Activated T-cell treated with anti-CD3 and anti-CD28 coated beads, Interleukin-2, amount 50 U/mL, for 72 hours (primary cell): Measurements from ENCODE around the gene TENT5C. TPM values are rescaled to one million over a fixed set of nuclear protein-coding genes. Genes with fewer than 3 reads are reported as not detected.

ENCODE experiments used
- ATAC-seq, 2 donors: fragments of 150-1000 bp; cut with Tn5 transposase; replicated peaks in 1 of 2; 2 replicates each; pipeline ENCODE4 v1.10.0; 2021; ENCODE audit warnings: moderate library complexity in 2 of 2, mild to moderate bottlenecking in 1 of 2
- DNase-seq, 2 donors: peaks; one replicate each; pipeline ENCODE4 v3.0.0; 2021 to 2022; ENCODE audit warnings: mixed read lengths in 1 of 2
- H3K27ac Mint-ChIP-seq: one replicate; pipeline ENCODE4 v1.8.0; 2022; ENCODE audit warnings: mild to moderate bottlenecking, moderate library complexity, mixed read lengths
- H3K27me3 Mint-ChIP-seq: one replicate; pipeline ENCODE4 v1.8.0; 2022; ENCODE audit warnings: low read depth, mixed read lengths
- H3K36me3 Mint-ChIP-seq, 2 donors: one replicate each; pipeline ENCODE4 v1.8.0; 2022; ENCODE audit warnings: mixed read lengths in 2 of 2, mild to moderate bottlenecking in 1 of 2; ENCODE audit not compliant: insufficient read depth in 2 of 2
- H3K4me1 Mint-ChIP-seq: one replicate; pipeline ENCODE4 v1.8.0; 2022; ENCODE audit warnings: low read depth, mixed read lengths
- H3K4me3 Mint-ChIP-seq, 2 donors: one replicate each; pipeline ENCODE4 v1.8.0; 2022; ENCODE audit warnings: mild to moderate bottlenecking in 2 of 2, mixed read lengths in 2 of 2, moderate library complexity in 2 of 2
- H3K9me3 Mint-ChIP-seq, 2 donors: one replicate each; pipeline ENCODE4 v1.8.0; 2022; ENCODE audit warnings: mixed read lengths in 2 of 2
- total RNA-seq, 2 donors: library from RNA; stranded (reverse); gene quantifications; one replicate each; pipeline ENCODE4 v1.2.3, GENCODE V29; 2022

Gene TENT5C
- total RNA-seq, 2 donors from 2014 or later, result 22.5 to 36.3 TPM

DNA sequence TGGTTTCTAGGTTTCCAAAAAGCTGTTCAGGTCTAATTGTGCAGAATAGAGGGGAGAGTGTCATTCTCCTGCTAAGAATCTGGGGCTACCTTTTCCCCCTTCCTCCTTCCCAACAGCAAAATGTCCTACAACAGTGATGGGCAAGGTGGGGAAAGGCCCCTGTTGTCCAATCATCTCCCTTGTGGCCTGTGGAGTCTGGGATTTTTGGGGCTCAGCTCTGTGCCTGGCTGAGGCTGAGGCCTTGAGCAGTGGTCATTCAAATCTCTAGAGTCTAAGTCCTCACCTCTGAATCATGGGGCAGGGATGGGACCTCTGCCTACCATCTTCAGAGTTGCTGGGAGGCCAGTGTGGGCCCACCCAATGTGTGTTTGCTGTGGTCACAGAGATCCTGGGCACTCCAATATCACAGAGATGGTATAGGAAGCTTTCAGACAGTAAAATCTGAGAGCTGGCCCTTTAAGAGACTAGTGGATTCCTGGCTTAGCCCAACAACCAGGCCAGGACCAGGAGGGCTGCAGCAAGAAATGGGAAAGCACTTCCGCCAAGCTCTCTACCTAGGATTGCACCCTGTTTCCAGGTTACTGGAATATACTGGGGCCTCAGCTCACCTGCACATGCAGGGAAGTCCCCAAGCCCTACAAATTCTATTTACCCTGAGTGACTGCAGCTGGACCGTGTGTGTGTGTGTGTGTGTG lies 28.5 kb upstream of the TENT5C start:
- Mint-ChIP-seq H3K36me3 (no peaks in the 10 kb centered on the region), H3K9me3 (no peaks in the 10 kb centered on the region), H3K4me1 (peaks cover 20% of the 10 kb centered on the region), H3K27ac (no peak overlapping the region), H3K27me3 (no peaks in the 10 kb centered on the region), H3K4me3 (no peak overlapping the region)
- ATAC-seq (no peak), DNase-seq (no peak)

DNA sequence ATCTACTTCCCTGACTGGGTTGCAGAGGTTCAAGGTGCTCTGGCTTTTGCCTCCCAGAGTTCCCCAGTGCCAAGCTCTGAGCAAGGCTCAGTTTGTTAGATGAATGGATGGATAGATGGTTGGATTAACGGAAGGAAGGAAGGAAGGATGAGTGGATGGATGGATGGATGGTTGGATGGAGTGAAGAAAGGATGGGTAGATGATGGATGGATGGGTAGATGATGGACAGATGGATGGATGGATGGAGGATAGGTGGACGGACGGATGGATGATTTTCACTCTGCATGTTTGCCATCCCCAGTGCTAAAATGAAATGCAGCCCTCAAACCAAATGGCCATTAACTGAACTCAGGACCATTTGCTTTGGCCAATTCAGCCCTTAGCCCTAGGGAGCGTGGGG lies 27.4 kb upstream of the TENT5C start:
- Mint-ChIP-seq H3K27me3 (no peaks in the 10 kb centered on the region), H3K9me3 (peaks cover 0 to 2% of the 10 kb centered on the region in 2 donors), H3K4me3 (no peak overlapping the region), H3K27ac (no peak overlapping the region), H3K4me1 (peaks cover 9% of the 10 kb centered on the region), H3K36me3 (no peaks in the 10 kb centered on the region)
- DNase-seq, result no peak
- ATAC-seq, result no peak

DNA sequence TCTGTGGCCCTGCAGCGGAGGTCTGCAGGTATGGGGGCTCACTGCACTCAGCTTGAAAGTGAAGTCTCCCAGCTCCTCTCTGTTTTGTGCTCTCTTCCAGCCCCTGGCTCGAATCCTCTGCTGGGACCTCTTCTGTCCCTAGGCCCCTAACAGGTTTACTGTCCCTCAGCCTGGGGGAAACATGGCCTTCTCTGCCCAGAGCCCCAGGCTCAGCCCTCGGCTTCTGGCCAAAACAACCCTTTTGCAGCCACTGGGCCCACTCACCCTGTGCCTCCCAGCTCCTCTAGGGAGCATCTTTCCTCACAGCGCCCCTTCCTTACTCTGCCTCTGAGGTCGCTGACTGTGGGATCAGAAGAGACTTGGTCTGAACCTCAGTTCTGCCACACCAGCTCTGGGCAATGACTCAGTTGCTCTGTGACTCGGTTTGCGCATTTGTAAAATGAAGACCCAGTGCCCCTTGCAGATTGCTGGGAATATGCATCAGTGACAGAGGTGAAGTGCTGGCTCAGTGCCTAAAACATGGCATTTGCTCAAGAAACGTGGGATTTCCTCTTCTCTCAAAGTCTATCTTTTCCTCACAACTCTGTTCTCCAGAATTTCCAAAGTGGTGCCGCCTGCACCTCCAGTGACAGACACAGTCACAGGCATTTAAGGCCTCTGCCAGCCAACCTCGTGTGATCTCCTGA lies 26.5 kb upstream of the TENT5C start:
- DNase-seq (no peak), ATAC-seq (no peak)
- H3K27ac Mint-ChIP-seq, result no peak overlapping the region
- no peak overlapping the region for H3K4me3 Mint-ChIP-seq
- no peaks in the 10 kb centered on the region for H3K36me3 Mint-ChIP-seq
- no peaks in the 10 kb centered on the region for H3K4me1 Mint-ChIP-seq
- no peaks in the 10 kb centered on the region for H3K27me3 Mint-ChIP-seq
- peaks cover 0 to 2% of the 10 kb centered on the region in 2 donors for H3K9me3 Mint-ChIP-seq

DNA sequence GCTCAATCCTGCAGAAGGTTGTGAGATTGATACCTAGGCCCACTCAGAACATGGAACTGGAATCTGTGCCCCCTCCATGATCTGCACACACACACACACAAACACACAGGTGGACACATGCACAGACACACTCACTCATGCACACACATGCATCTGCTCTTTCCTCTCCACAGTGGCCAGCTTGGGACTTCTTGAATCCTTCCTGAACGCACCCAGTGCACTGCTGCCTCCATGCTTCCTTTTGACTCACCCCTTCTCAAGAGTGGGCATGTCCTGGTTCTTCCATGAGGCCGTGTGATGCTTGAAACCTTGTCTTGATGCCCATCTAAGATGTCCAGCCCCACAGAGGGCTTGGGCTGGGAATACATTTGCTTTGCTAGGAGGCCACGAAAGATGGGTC lies 25.4 kb upstream of the TENT5C start:
- ATAC-seq (no peak), DNase-seq (no peak)
- H3K4me1 Mint-ChIP-seq, result no peaks in the 10 kb centered on the region
- H3K27me3 Mint-ChIP-seq, result no peaks in the 10 kb centered on the region
- peaks cover 0 to 2% of the 10 kb centered on the region in 2 donors for H3K9me3 Mint-ChIP-seq
- no peak overlapping the region for H3K4me3 Mint-ChIP-seq
- no peaks in the 10 kb centered on the region for H3K36me3 Mint-ChIP-seq
- H3K27ac Mint-ChIP-seq, result no peak overlapping the region

DNA sequence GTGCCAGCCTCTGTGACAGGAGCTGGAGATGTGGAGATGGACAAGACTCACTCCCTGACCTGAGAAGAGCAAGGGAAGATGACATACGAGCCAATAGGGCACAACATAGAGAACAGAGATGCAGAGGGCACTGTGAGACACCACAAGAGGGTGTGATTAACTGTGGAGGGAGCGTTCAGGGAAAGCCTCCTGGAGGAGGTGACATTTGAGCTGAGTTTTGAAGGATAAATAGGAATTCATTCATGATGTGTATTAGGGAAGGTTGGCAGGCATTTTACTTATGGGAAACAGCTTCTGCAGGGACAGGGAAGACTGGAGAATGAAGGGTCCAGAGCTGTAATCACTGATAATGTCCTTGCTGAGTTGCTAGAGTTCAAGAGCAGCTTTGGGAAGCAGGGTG lies 25.0 kb upstream of the TENT5C start:
- Mint-ChIP-seq H3K4me1 (no peaks in the 10 kb centered on the region), H3K9me3 (peaks cover 0 to 2% of the 10 kb centered on the region in 2 donors), H3K27ac (no peak overlapping the region), H3K27me3 (no peaks in the 10 kb centered on the region), H3K4me3 (no peak overlapping the region), H3K36me3 (no peaks in the 10 kb centered on the region)
- DNase-seq, result no peak
- no peak for ATAC-seq

DNA sequence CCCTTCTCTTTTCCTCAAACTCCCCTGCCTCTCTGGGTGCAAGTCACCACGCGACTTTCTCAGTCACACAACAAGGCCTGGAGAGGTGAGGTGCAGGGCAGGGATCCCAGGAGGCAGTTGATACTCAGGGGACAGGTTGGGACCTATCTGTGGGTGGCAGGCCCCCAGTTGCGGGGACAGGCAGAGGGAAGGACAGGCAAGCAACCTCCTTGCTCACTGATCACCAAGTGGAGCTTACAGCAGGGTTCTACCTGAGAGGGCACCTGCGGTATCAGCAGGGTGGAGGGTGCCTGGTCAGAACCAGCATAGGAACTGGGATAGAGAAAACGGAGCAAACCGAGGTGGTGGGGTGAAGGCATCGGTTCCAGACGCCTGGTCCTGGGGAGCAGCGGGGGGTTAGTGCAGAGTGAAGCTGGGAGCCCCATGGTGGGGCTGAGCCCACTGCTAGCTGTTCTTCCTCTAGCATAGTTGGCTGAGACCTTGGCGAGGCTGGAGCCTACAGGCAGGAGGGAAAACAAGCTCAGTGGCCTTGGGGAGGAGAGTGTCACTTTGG lies 24.4 kb upstream of the TENT5C start:
- H3K27ac Mint-ChIP-seq, result no peak overlapping the region
- ATAC-seq (no peak), DNase-seq (no peak)
- H3K9me3 Mint-ChIP-seq, result peaks cover 0 to 2% of the 10 kb centered on the region in 2 donors
- no peaks in the 10 kb centered on the region for H3K36me3 Mint-ChIP-seq
- H3K4me3 Mint-ChIP-seq, result no peak overlapping the region
- no peaks in the 10 kb centered on the region for H3K4me1 Mint-ChIP-seq
- no peaks in the 10 kb centered on the region for H3K27me3 Mint-ChIP-seq

DNA sequence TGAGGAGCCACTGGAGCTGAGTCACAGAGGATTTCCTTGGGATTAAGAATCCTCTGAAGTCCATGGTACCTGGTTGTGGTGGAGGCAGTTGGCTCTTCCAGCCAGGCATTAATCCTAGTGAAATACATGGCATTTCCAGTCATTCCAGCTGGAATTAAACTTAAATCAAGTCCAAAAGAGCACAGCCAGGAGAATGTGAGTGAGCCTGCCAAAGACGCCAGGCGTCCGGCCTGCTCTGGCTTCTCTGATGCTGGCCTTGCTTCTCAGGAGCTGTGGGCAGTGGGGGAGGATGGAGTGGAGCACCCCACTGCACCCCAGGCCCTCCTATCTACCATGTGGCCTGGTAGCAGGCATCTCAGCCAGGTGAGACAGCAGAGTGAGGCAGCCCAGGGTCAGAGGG lies 23.4 kb upstream of the TENT5C start:
- Mint-ChIP-seq H3K4me3 (no peak overlapping the region), H3K27me3 (no peaks in the 10 kb centered on the region), H3K9me3 (peaks cover 0 to 2% of the 10 kb centered on the region in 2 donors), H3K4me1 (no peaks in the 10 kb centered on the region), H3K27ac (no peak overlapping the region), H3K36me3 (no peaks in the 10 kb centered on the region)
- DNase-seq (no peak), ATAC-seq (no peak)

DNA sequence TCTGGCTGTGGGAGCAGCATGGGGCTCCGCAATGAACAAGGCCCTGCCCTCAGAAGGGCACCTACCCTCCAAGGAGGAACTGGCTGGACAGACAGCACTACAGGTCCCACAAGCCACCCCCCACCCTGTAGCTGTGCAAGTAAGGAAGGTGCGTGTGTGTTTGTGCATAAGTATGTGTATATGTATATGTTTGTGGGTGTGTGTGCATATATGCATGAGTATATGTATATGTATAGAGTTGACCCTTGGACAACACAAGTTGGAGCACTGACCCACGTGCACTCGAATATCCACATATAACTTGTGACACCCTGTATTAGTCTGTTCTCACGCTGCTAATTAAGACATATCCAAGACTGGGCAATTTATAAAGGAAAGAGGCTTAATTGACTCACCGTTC lies 22.6 kb upstream of the TENT5C start:
- ATAC-seq, result no peak
- Mint-ChIP-seq H3K36me3 (no peaks in the 10 kb centered on the region), H3K4me1 (no peaks in the 10 kb centered on the region), H3K4me3 (no peak overlapping the region), H3K27ac (no peak overlapping the region), H3K27me3 (no peaks in the 10 kb centered on the region), H3K9me3 (peaks cover 0 to 2% of the 10 kb centered on the region in 2 donors)
- DNase-seq, result no peak

DNA sequence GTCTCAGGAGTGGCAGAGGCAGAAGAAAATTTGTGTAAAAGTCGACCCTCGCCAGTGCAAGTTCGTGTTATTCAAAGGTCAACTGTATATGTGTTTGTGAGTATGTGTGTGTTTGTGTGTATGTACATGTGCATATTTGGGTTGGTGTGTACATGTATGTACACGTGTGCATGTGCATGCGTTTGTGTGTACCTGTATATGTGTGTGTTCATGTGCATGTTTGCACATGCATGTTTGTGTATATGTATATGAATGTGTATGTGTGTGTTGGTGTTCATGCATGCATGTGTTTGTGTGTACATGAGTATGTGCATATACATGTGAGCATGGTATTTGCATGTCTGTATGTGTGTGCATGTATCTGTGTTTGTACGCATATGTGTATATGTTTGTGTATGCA lies 21.7 kb upstream of the TENT5C start:
- Mint-ChIP-seq H3K9me3 (peaks cover 0 to 2% of the 10 kb centered on the region in 2 donors), H3K36me3 (no peaks in the 10 kb centered on the region), H3K4me1 (no peaks in the 10 kb centered on the region), H3K27ac (no peak overlapping the region), H3K27me3 (no peaks in the 10 kb centered on the region), H3K4me3 (no peak overlapping the region)
- ATAC-seq (no peak), DNase-seq (no peak)

DNA sequence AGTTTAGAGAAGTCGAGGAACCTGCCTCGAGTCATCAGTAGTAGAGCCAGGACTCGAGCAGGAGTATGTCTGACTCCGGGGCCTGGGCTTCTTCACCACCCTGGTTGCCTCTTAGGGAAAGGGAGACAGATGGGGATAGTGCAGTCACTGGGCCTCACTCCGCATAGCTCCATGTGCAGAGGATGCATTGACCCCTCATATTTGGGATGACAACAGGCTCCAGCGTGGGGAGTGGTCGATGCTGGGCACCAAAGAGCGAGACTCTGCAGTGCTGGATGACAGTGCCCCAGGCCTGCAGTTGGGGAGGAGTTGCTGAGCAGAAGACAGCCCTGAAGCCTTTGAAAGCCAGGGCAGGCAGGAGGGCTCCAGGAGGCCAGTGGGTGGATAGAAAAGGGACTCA lies 20.8 kb upstream of the TENT5C start:
- H3K9me3 Mint-ChIP-seq, result peaks cover 0 to 2% of the 10 kb centered on the region in 2 donors
- H3K27me3 Mint-ChIP-seq, result no peaks in the 10 kb centered on the region
- H3K27ac Mint-ChIP-seq, result no peak overlapping the region
- no peak overlapping the region for H3K4me3 Mint-ChIP-seq
- no peaks in the 10 kb centered on the region for H3K4me1 Mint-ChIP-seq
- ATAC-seq, result no peak
- H3K36me3 Mint-ChIP-seq, result no peaks in the 10 kb centered on the region
- no peak for DNase-seq

DNA sequence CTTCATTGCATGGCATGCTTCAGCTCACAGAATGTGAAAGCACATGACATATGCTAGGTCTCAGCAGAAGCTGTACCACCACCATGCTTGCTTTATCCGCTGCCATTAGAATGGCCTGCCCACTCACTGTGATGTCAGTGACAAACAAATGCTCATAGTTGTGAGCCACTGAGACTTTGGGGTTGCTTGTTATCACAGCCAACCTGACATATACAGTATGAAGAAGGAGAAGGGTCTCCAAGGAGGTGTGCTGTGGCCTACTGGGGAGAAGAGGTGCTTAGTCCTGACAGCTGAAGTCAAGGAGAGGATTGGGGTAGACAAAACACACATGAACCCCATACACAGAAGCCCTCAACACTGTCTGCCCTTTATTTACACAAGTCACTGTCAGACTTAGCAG lies 19.5 kb upstream of the TENT5C start:
- ATAC-seq, result no peak
- no peak overlapping the region for H3K27ac Mint-ChIP-seq
- no peaks in the 10 kb centered on the region for H3K4me1 Mint-ChIP-seq
- no peak overlapping the region for H3K4me3 Mint-ChIP-seq
- DNase-seq, result no peak
- no peaks in the 10 kb centered on the region for H3K36me3 Mint-ChIP-seq
- peaks cover 0 to 2% of the 10 kb centered on the region in 2 donors for H3K9me3 Mint-ChIP-seq
- no peaks in the 10 kb centered on the region for H3K27me3 Mint-ChIP-seq

DNA sequence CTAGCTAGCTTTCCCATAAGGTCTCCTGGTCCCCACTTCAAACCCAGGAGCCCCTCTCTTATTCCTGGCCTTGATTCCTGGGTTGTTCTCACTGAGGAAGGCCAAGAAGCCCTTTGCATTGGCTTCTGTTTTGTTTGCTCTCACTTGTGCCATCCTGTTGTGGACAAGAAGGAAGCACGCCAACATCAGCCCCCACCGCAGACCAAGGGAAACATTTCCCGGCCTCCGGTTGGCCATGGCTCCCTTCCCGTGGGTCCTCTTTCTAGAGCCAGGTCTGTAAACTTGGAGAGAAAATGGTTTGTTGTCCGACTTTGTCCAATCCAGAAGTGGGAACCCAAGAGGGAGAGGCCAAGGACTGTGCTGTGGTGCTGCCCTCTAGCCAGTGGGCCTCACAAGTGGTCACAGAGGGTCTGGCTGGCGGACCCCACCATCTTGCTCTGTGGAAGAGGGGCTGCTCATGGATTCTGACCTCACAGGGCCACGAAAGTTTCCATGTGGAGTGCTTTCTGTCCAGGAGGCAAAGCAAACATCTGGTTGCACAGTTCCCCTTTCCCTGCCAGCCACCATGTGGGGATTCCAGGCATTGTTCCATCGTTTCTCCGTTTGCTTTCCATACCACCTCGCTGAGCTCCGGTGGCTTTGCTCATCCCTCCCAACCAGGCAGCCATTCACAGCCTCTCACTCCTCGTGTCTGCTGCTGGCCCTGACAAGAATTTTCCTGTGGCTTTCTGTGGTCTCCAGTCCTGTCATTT lies 18.9 kb upstream of the TENT5C start:
- Mint-ChIP-seq H3K9me3 (peaks cover 0 to 2% of the 10 kb centered on the region in 2 donors), H3K4me3 (no peak overlapping the region), H3K27ac (no peak overlapping the region), H3K36me3 (no peaks in the 10 kb centered on the region), H3K27me3 (no peaks in the 10 kb centered on the region), H3K4me1 (no peaks in the 10 kb centered on the region)
- DNase-seq, result no peak
- no peak for ATAC-seq
